ENCODE data around the gene CEP63. TPM values are rescaled to one million over a fixed set of nuclear protein-coding genes. Genes with fewer than 3 reads are reported as not detected.

Gene CEP63
- total RNA-seq, 1 donor = 10.2 TPM

- Histone ChIP-seq H3K9me3 (ENCODE audit: low read depth, low read length) (no peaks in the 10 kb centered on the region), H3K4me1 (ENCODE audit: insufficient read depth, low read length) (peaks cover 27% of the 10 kb centered on the region), H3K27me3 (ENCODE audit: insufficient read depth, low read length) (no peaks in the 10 kb centered on the region), H3K4me3 (ENCODE audit: low read length) (no peak overlapping the region)
Measured at GRCh38 chr3:134481166-134481565, 4.7 kb upstream of the CEP63 start.

- Histone ChIP-seq H3K9me3 (ENCODE audit: low read depth, low read length) (no peaks in the 10 kb centered on the region), H3K4me1 (ENCODE audit: insufficient read depth, low read length) (peaks cover 33% of the 10 kb centered on the region), H3K4me3 (ENCODE audit: low read length) (no peak overlapping the region), H3K27me3 (ENCODE audit: insufficient read depth, low read length) (no peaks in the 10 kb centered on the region)
Measured at GRCh38 chr3:134482622-134483021, 3.2 kb upstream of the CEP63 start.

GRCh38 chr3:134483195-134483900 lies 2.5 kb upstream of the CEP63 start:
- Histone ChIP-seq H3K27me3 (ENCODE audit: insufficient read depth, low read length) (no peaks in the 10 kb centered on the region), H3K4me1 (ENCODE audit: insufficient read depth, low read length) (peaks cover 40% of the 10 kb centered on the region), H3K9me3 (ENCODE audit: low read depth, low read length) (no peaks in the 10 kb centered on the region), H3K4me3 (ENCODE audit: low read length) (no peak overlapping the region)

GRCh38 chr3:134485075-134485717 lies 661 bp upstream of the CEP63 start:
- H3K9me3 ChIP-seq (ENCODE audit: low read depth, low read length) = no peaks in the 10 kb centered on the region
- H3K4me1 ChIP-seq (ENCODE audit: insufficient read depth, low read length) = peaks cover 42% of the 10 kb centered on the region
- H3K27me3 ChIP-seq (ENCODE audit: insufficient read depth, low read length) = no peaks in the 10 kb centered on the region
- peak overlapping the region; percentile 92 for H3K4me3 ChIP-seq (ENCODE audit: low read length)

- peak overlapping the region; percentile 92 for H3K4me3 ChIP-seq (ENCODE audit: low read length)
- no peaks in the 10 kb centered on the region for H3K27me3 ChIP-seq (ENCODE audit: insufficient read depth, low read length)
- H3K4me1 ChIP-seq (ENCODE audit: insufficient read depth, low read length) = peaks cover 42% of the 10 kb centered on the region
- no peaks in the 10 kb centered on the region for H3K9me3 ChIP-seq (ENCODE audit: low read depth, low read length)
Measured at GRCh38 chr3:134486577-134487041, 752 bp downstream of the CEP63 start.

- peak overlapping the region; percentile 92 for H3K4me3 ChIP-seq (ENCODE audit: low read length)
- peaks cover 41% of the 10 kb centered on the region for H3K4me1 ChIP-seq (ENCODE audit: insufficient read depth, low read length)
- no peaks in the 10 kb centered on the region for H3K27me3 ChIP-seq (ENCODE audit: insufficient read depth, low read length)
- no peaks in the 10 kb centered on the region for H3K9me3 ChIP-seq (ENCODE audit: low read depth, low read length)
Measured at GRCh38 chr3:134487406-134487805, 1.5 kb downstream of the CEP63 start.

- H3K4me1 ChIP-seq (ENCODE audit: insufficient read depth, low read length) = peaks cover 12% of the 10 kb centered on the region
- H3K27me3 ChIP-seq (ENCODE audit: insufficient read depth, low read length) = no peaks in the 10 kb centered on the region
- no peaks in the 10 kb centered on the region for H3K9me3 ChIP-seq (ENCODE audit: low read depth, low read length)
- H3K4me3 ChIP-seq (ENCODE audit: low read length) = no peak overlapping the region
Measured at GRCh38 chr3:134494495-134494894, 8.6 kb downstream of the CEP63 start.

GRCh38 chr3:134495980-134496379 lies 10.1 kb downstream of the CEP63 start:
- no peak overlapping the region for H3K4me3 ChIP-seq (ENCODE audit: low read length)
- H3K4me1 ChIP-seq (ENCODE audit: insufficient read depth, low read length) = peaks cover 12% of the 10 kb centered on the region
- no peaks in the 10 kb centered on the region for H3K27me3 ChIP-seq (ENCODE audit: insufficient read depth, low read length)
- no peaks in the 10 kb centered on the region for H3K9me3 ChIP-seq (ENCODE audit: low read depth, low read length)

- Histone ChIP-seq H3K4me3 (ENCODE audit: low read length) (no peak overlapping the region), H3K9me3 (ENCODE audit: low read depth, low read length) (no peaks in the 10 kb centered on the region), H3K4me1 (ENCODE audit: insufficient read depth, low read length) (peaks cover 12% of the 10 kb centered on the region), H3K27me3 (ENCODE audit: insufficient read depth, low read length) (no peaks in the 10 kb centered on the region)
Measured at GRCh38 chr3:134496471-134497071, 10.7 kb downstream of the CEP63 start.

GRCh38 chr3:134503266-134503665 lies 17.4 kb downstream of the CEP63 start:
- Histone ChIP-seq H3K4me1 (ENCODE audit: insufficient read depth, low read length) (no peaks in the 10 kb centered on the region), H3K9me3 (ENCODE audit: low read depth, low read length) (peaks cover 25% of the 10 kb centered on the region), H3K4me3 (ENCODE audit: low read length) (no peak overlapping the region), H3K27me3 (ENCODE audit: insufficient read depth, low read length) (no peaks in the 10 kb centered on the region)

GRCh38 chr3:134504132-134504531 lies 18.3 kb downstream of the CEP63 start:
- no peak overlapping the region for H3K4me3 ChIP-seq (ENCODE audit: low read length)
- no peaks in the 10 kb centered on the region for H3K27me3 ChIP-seq (ENCODE audit: insufficient read depth, low read length)
- H3K9me3 ChIP-seq (ENCODE audit: low read depth, low read length) = peaks cover 25% of the 10 kb centered on the region
- H3K4me1 ChIP-seq (ENCODE audit: insufficient read depth, low read length) = no peaks in the 10 kb centered on the region

GRCh38 chr3:134505485-134505884 lies 19.6 kb downstream of the CEP63 start:
- Histone ChIP-seq H3K27me3 (ENCODE audit: insufficient read depth, low read length) (no peaks in the 10 kb centered on the region), H3K9me3 (ENCODE audit: low read depth, low read length) (peaks cover 25% of the 10 kb centered on the region), H3K4me3 (ENCODE audit: low read length) (no peak overlapping the region), H3K4me1 (ENCODE audit: insufficient read depth, low read length) (no peaks in the 10 kb centered on the region)

GRCh38 chr3:134511500-134511899 lies 25.6 kb downstream of the CEP63 start:
- no peaks in the 10 kb centered on the region for H3K27me3 ChIP-seq (ENCODE audit: insufficient read depth, low read length)
- H3K4me3 ChIP-seq (ENCODE audit: low read length) = no peak overlapping the region
- no peaks in the 10 kb centered on the region for H3K4me1 ChIP-seq (ENCODE audit: insufficient read depth, low read length)
- no peaks in the 10 kb centered on the region for H3K9me3 ChIP-seq (ENCODE audit: low read depth, low read length)

GRCh38 chr3:134516905-134517304 lies 31.0 kb downstream of the CEP63 start:
- H3K4me1 ChIP-seq (ENCODE audit: insufficient read depth, low read length) = no peaks in the 10 kb centered on the region
- peaks cover 11% of the 10 kb centered on the region for H3K9me3 ChIP-seq (ENCODE audit: low read depth, low read length)
- no peaks in the 10 kb centered on the region for H3K27me3 ChIP-seq (ENCODE audit: insufficient read depth, low read length)
- no peak overlapping the region for H3K4me3 ChIP-seq (ENCODE audit: low read length)

- Histone ChIP-seq H3K4me1 (ENCODE audit: insufficient read depth, low read length) (no peaks in the 10 kb centered on the region), H3K9me3 (ENCODE audit: low read depth, low read length) (peaks cover 18% of the 10 kb centered on the region)
Measured at GRCh38 chr3:134517791-134518190, 31.9 kb downstream of the CEP63 start.

More at GRCh38 chr3:134517791-134518190, 31.9 kb downstream of the CEP63 start:
- Histone ChIP-seq H3K4me3 (ENCODE audit: low read length) (no peak overlapping the region), H3K27me3 (ENCODE audit: insufficient read depth, low read length) (no peaks in the 10 kb centered on the region)
